Ishikawa (cell line): ENCODE results near the gene KIF26B.

Experiments
- CEBPB ChIP-seq: IDR thresholded peaks from 2 replicates; pipeline ENCODE4 v1.6.1; 2012
- CREB1 ChIP-seq: IDR thresholded peaks from 2 replicates; pipeline ENCODE4 v1.6.1; 2012; ENCODE audit warnings: low read depth
- TAF1 ChIP-seq: IDR thresholded peaks from 2 replicates; pipeline ENCODE4 v1.6.1; 2012; ENCODE audit warnings: low read depth, mild to moderate bottlenecking
- TCF12 ChIP-seq: IDR thresholded peaks from 2 replicates; pipeline ENCODE4 v1.6.1; 2012; ENCODE audit warnings: low read depth
- TEAD4 ChIP-seq: IDR thresholded peaks from 2 replicates; pipeline ENCODE4 v1.6.1; 2012
- YY1 ChIP-seq: IDR thresholded peaks from 2 replicates; pipeline ENCODE4 v1.6.1; 2012; ENCODE audit warnings: low read depth
- TF ChIP-seq, protein P1 (sequence below): IDR thresholded peaks from 2 replicates; pipeline ENCODE4 v1.6.1; 2012
- TF ChIP-seq, protein P2 (sequence below): IDR thresholded peaks from 2 replicates; pipeline ENCODE4 v1.6.1; 2012; ENCODE audit warnings: low read depth, mild to moderate bottlenecking
- TF ChIP-seq, protein P3 (sequence below): IDR thresholded peaks from 2 replicates; pipeline ENCODE4 v1.6.1; 2012

DNA sequence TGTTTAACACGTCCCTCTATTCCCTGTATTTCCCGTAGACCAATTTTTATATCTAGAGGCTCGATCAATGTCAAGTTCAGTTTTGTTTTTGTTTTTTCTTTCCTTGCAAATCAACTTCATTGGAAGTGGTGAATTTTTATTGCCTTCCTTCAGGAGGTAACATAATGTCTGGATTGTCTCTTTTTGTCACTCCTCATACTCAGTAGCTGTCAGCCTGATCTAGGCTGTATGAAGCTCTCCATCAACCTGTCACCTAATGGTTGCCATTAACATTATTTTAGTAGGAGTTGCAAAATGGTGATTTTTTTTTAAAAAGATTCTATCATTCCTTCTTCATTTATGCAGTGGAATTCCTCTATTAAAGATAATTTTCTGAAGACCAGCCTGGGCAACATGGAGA lies 49.7 kb upstream of the KIF26B start:
- TF ChIP-seq CREB1 (no peak), TCF12 (no peak), TAF1 (no peak), TEAD4 (no peak), CEBPB (no peak), YY1 (no peak)
- TF ChIP-seq, protein P1, sequence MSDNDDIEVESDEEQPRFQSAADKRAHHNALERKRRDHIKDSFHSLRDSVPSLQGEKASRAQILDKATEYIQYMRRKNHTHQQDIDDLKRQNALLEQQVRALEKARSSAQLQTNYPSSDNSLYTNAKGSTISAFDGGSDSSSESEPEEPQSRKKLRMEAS = no peak
- TF ChIP-seq, protein P2, sequence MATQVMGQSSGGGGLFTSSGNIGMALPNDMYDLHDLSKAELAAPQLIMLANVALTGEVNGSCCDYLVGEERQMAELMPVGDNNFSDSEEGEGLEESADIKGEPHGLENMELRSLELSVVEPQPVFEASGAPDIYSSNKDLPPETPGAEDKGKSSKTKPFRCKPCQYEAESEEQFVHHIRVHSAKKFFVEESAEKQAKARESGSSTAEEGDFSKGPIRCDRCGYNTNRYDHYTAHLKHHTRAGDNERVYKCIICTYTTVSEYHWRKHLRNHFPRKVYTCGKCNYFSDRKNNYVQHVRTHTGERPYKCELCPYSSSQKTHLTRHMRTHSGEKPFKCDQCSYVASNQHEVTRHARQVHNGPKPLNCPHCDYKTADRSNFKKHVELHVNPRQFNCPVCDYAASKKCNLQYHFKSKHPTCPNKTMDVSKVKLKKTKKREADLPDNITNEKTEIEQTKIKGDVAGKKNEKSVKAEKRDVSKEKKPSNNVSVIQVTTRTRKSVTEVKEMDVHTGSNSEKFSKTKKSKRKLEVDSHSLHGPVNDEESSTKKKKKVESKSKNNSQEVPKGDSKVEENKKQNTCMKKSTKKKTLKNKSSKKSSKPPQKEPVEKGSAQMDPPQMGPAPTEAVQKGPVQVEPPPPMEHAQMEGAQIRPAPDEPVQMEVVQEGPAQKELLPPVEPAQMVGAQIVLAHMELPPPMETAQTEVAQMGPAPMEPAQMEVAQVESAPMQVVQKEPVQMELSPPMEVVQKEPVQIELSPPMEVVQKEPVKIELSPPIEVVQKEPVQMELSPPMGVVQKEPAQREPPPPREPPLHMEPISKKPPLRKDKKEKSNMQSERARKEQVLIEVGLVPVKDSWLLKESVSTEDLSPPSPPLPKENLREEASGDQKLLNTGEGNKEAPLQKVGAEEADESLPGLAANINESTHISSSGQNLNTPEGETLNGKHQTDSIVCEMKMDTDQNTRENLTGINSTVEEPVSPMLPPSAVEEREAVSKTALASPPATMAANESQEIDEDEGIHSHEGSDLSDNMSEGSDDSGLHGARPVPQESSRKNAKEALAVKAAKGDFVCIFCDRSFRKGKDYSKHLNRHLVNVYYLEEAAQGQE = no peak
- TF ChIP-seq, protein P3, sequence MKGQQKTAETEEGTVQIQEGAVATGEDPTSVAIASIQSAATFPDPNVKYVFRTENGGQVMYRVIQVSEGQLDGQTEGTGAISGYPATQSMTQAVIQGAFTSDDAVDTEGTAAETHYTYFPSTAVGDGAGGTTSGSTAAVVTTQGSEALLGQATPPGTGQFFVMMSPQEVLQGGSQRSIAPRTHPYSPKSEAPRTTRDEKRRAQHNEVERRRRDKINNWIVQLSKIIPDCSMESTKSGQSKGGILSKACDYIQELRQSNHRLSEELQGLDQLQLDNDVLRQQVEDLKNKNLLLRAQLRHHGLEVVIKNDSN = no peak
